Measurements from ENCODE around the gene CDNF. TPM values are rescaled to one million over a fixed set of nuclear protein-coding genes. Genes with fewer than 3 reads are reported as not detected.

Gene CDNF
- total RNA-seq, 1 experiment from 2014 or later: 1.2 TPM

GRCh38 chr10:14860791-14861190, 23.0 kb upstream of the CDNF start:
- Histone ChIP-seq H3K27ac (ENCODE audit: low read length) (no peak overlapping the region), H3K9ac (ENCODE audit: low read length) (no peak overlapping the region), H3K9me2 (replicated peaks; ENCODE audit: low read length) (no peaks in the 10 kb centered on the region), H3K79me2 (ENCODE audit: low read length) (no peaks in the 10 kb centered on the region), H3K4me1 (ENCODE audit: insufficient read depth, low read length) (no peaks in the 10 kb centered on the region), H2AFZ (ENCODE audit: low read length) (no peak overlapping the region), H3K4me2 (ENCODE audit: low read length) (no peak overlapping the region), H3K27me3 (ENCODE audit: low read length) (no peaks in the 10 kb centered on the region), H3K36me3 (ENCODE audit: low read depth, low read length) (no peaks in the 10 kb centered on the region), H3K4me3 (ENCODE audit: low read length) (no peak overlapping the region), H3F3A (ENCODE audit: low read length, unreplicated experiment) (no peaks in the 10 kb centered on the region), H4K20me1 (ENCODE audit: low read length) (no peaks in the 10 kb centered on the region), H3K9me3 (ENCODE audit: low read length) (no peaks in the 10 kb centered on the region)
- ATAC-seq: no peak
- ChIA-PET CTCF (no interaction called here), POLR2A (ENCODE audit: unreplicated experiment) (interaction anchor here (0.6 kb wide), 1 partner anchor 92 kb away, joined by 4 read pairs; no protein-coding TSS in a partner anchor)
- intact Hi-C loops (cut with micrococcal nuclease): no loop called here
- no peak for DNase-seq
- TF ChIP-seq, protein P1, sequence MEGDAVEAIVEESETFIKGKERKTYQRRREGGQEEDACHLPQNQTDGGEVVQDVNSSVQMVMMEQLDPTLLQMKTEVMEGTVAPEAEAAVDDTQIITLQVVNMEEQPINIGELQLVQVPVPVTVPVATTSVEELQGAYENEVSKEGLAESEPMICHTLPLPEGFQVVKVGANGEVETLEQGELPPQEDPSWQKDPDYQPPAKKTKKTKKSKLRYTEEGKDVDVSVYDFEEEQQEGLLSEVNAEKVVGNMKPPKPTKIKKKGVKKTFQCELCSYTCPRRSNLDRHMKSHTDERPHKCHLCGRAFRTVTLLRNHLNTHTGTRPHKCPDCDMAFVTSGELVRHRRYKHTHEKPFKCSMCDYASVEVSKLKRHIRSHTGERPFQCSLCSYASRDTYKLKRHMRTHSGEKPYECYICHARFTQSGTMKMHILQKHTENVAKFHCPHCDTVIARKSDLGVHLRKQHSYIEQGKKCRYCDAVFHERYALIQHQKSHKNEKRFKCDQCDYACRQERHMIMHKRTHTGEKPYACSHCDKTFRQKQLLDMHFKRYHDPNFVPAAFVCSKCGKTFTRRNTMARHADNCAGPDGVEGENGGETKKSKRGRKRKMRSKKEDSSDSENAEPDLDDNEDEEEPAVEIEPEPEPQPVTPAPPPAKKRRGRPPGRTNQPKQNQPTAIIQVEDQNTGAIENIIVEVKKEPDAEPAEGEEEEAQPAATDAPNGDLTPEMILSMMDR (conservative IDR thresholded peaks at IDR 0.05; ENCODE audit: low read depth, low read length): no peak
- TF ChIP-seq EZH2 (IDR thresholded peaks at IDR 0.05; ENCODE audit: low read length, unreplicated experiment) (no peak), EZH2phosphoT487 (IDR thresholded peaks at IDR 0.05; ENCODE audit: borderline replicate concordance, low read length) (no peak)
- BruUV-seq (replicated peaks): no TSS peak

- Histone ChIP-seq H3K4me3 (ENCODE audit: low read length) (no peak overlapping the region), H4K20me1 (ENCODE audit: low read length) (no peaks in the 10 kb centered on the region)
- intact Hi-C loops (cut with micrococcal nuclease): no loop called here
Observed at GRCh38 chr10:14859775-14860174, 21.9 kb upstream of the CDNF start.

GRCh38 chr10:14859043-14859442, 21.2 kb upstream of the CDNF start:
- Histone ChIP-seq H2AFZ (ENCODE audit: low read length) (no peak overlapping the region), H3K4me3 (ENCODE audit: low read length) (no peak overlapping the region), H3K36me3 (ENCODE audit: low read depth, low read length) (no peaks in the 10 kb centered on the region), H3K79me2 (ENCODE audit: low read length) (no peaks in the 10 kb centered on the region), H3K9me2 (replicated peaks; ENCODE audit: low read length) (no peaks in the 10 kb centered on the region), H4K20me1 (ENCODE audit: low read length) (no peaks in the 10 kb centered on the region), H3K4me1 (ENCODE audit: insufficient read depth, low read length) (no peaks in the 10 kb centered on the region), H3K4me2 (ENCODE audit: low read length) (no peak overlapping the region), H3K27me3 (ENCODE audit: low read length) (no peaks in the 10 kb centered on the region), H3K9ac (ENCODE audit: low read length) (no peak overlapping the region), H3K9me3 (ENCODE audit: low read length) (no peaks in the 10 kb centered on the region), H3K27ac (ENCODE audit: low read length) (no peak overlapping the region), H3F3A (ENCODE audit: low read length, unreplicated experiment) (no peaks in the 10 kb centered on the region)
- no peak for ATAC-seq
- TF ChIP-seq EZH2phosphoT487 (IDR thresholded peaks at IDR 0.05; ENCODE audit: borderline replicate concordance, low read length) (no peak), EZH2 (IDR thresholded peaks at IDR 0.05; ENCODE audit: low read length, unreplicated experiment) (no peak)
- TF ChIP-seq, protein P1 (conservative IDR thresholded peaks at IDR 0.05; ENCODE audit: low read depth, low read length): no peak
- DNase-seq: no peak
- intact Hi-C loops (cut with micrococcal nuclease): no loop called here
- ChIA-PET POLR2A (ENCODE audit: unreplicated experiment) (no interaction called here), CTCF (no interaction called here)
- no TSS peak for BruUV-seq (replicated peaks)

More at GRCh38 chr10:14859775-14860174, 21.9 kb upstream of the CDNF start:
- TF ChIP-seq EZH2 (IDR thresholded peaks at IDR 0.05; ENCODE audit: low read length, unreplicated experiment) (no peak), EZH2phosphoT487 (IDR thresholded peaks at IDR 0.05; ENCODE audit: borderline replicate concordance, low read length) (no peak)
- TF ChIP-seq, protein P1 (conservative IDR thresholded peaks at IDR 0.05; ENCODE audit: low read depth, low read length): no peak
- no TSS peak for BruUV-seq (replicated peaks)
- no peak overlapping the region for H3K9ac ChIP-seq (ENCODE audit: low read length)
- no peaks in the 10 kb centered on the region for H3K27me3 ChIP-seq (ENCODE audit: low read length)
- H3K36me3 ChIP-seq (ENCODE audit: low read depth, low read length): no peaks in the 10 kb centered on the region
- no peaks in the 10 kb centered on the region for H3K79me2 ChIP-seq (ENCODE audit: low read length)
- no peak overlapping the region for H3K27ac ChIP-seq (ENCODE audit: low read length)
- POLR2A ChIA-PET (ENCODE audit: unreplicated experiment): no interaction called here
- H3K9me3 ChIP-seq (ENCODE audit: low read length): no peaks in the 10 kb centered on the region
- no peak overlapping the region for H2AFZ ChIP-seq (ENCODE audit: low read length)
- no peak overlapping the region for H3K4me2 ChIP-seq (ENCODE audit: low read length)
- H3K4me1 ChIP-seq (ENCODE audit: insufficient read depth, low read length): no peaks in the 10 kb centered on the region
- no peaks in the 10 kb centered on the region for H3F3A ChIP-seq (ENCODE audit: low read length, unreplicated experiment)
- CTCF ChIA-PET: no interaction called here
- no peaks in the 10 kb centered on the region for H3K9me2 ChIP-seq (replicated peaks; ENCODE audit: low read length)
- no peak for DNase-seq
- no peak for ATAC-seq

Data from PC-3 (cell line).